Cardiac fibroblast (primary cell): Measurements from ENCODE around the gene PLEKHF1.

Source experiments
- DNase-seq, 2 donors: peaks; one replicate each; pipeline versions ENCODE4 v3.0.0 to v3.0.0-alpha.2; 2010; ENCODE audit warnings: low read depth in 2 of 2
- H3K4me3 ChIP-seq, 2 donors: replicated peaks in 1 of 2; 1 replicate in 1 of 2; 2 replicates in 1 of 2; pipeline ENCODE4 v1.5.1; 2011; ENCODE audit warnings: low read depth in 2 of 2, low read length in 2 of 2, mild to moderate bottlenecking in 2 of 2, moderate library complexity in 1 of 2
- CTCF ChIP-seq: IDR thresholded peaks from one replicate; pipeline ENCODE4 v1.5.1; 2011; ENCODE audit warnings: low read depth, mild to moderate bottlenecking, low read length, inconsistent platforms

The PLEKHF1 gene

GRCh38 chr19:29635963-29636362, 29.3 kb upstream of the PLEKHF1 start:
- no peak overlapping the region for H3K4me3 ChIP-seq
- no peak for DNase-seq
- TF ChIP-seq CTCF = no peak

GRCh38 chr19:29636553-29637360, 28.5 kb upstream of the PLEKHF1 start:
- H3K4me3 ChIP-seq = no peak overlapping the region
- no peak for DNase-seq
- no peak for TF ChIP-seq CTCF

- DNase-seq = no peak
Measured at GRCh38 chr19:29639086-29639485, 26.2 kb upstream of the PLEKHF1 start.

GRCh38 chr19:29640231-29640630, 25.0 kb upstream of the PLEKHF1 start:
- TF ChIP-seq CTCF = no peak
- no peak overlapping the region for H3K4me3 ChIP-seq
- no peak for DNase-seq

More at GRCh38 chr19:29639086-29639485, 26.2 kb upstream of the PLEKHF1 start:
- TF ChIP-seq CTCF = no peak
- no peak overlapping the region for H3K4me3 ChIP-seq

- no peak overlapping the region for H3K4me3 ChIP-seq
- no peak for DNase-seq
- TF ChIP-seq CTCF = no peak
Measured at GRCh38 chr19:29641597-29641996, 23.7 kb upstream of the PLEKHF1 start.

GRCh38 chr19:29643361-29643935, 21.8 kb upstream of the PLEKHF1 start:
- DNase-seq = no peak
- TF ChIP-seq CTCF = no peak
- H3K4me3 ChIP-seq = no peak overlapping the region

GRCh38 chr19:29644210-29644609, 21.1 kb upstream of the PLEKHF1 start:
- no peak overlapping the region for H3K4me3 ChIP-seq
- DNase-seq = no peak
- no peak for TF ChIP-seq CTCF
